ENCODE measurements around the gene NUP37. TPM values are rescaled to one million over a fixed set of nuclear protein-coding genes. Genes with fewer than 3 reads are reported as not detected.
"Not testable (repeated sequence)": the region's sequence is repeated elsewhere in the genome, so short reads cannot be mapped to it uniquely, and the experiment has no call there.

NUP37 gene
- total RNA-seq, 1 experiment from 2014 or later, result 72.4 TPM

- H3F3A ChIP-seq (ENCODE audit: insufficient read depth, low read depth), result no peaks in the 10 kb centered on the region
- H3K79me2 ChIP-seq (ENCODE audit: low read depth), result no peaks in the 10 kb centered on the region
- no peaks in the 10 kb centered on the region for H3K9me3 ChIP-seq (ENCODE audit: insufficient read depth, low read depth)
- no peaks in the 10 kb centered on the region for H4K20me1 ChIP-seq (ENCODE audit: insufficient read depth)
- H3K4me1 ChIP-seq (replicated peaks; ENCODE audit: insufficient read depth), result no peaks in the 10 kb centered on the region
- intact Hi-C loops (cut with micrococcal nuclease; ENCODE audit: unreplicated experiment), result loop anchor here (10.0 kb wide), 1 partner anchor 1229 kb away; no protein-coding TSS in a partner anchor
- no peaks in the 10 kb centered on the region for H3K27me3 ChIP-seq (ENCODE audit: insufficient read depth, low read depth)
- POLR2A ChIA-PET (ENCODE audit: unreplicated experiment), result no interaction called here
- no peak for DNase-seq
- no peak overlapping the region for H3K4me2 ChIP-seq
- no peak overlapping the region for H3K4me3 ChIP-seq
- no peak overlapping the region for H3K27ac ChIP-seq
- no peak for TF ChIP-seq EZH2 (IDR thresholded peaks at IDR 0.05; ENCODE audit: low read depth)
- TF ChIP-seq, protein P1, sequence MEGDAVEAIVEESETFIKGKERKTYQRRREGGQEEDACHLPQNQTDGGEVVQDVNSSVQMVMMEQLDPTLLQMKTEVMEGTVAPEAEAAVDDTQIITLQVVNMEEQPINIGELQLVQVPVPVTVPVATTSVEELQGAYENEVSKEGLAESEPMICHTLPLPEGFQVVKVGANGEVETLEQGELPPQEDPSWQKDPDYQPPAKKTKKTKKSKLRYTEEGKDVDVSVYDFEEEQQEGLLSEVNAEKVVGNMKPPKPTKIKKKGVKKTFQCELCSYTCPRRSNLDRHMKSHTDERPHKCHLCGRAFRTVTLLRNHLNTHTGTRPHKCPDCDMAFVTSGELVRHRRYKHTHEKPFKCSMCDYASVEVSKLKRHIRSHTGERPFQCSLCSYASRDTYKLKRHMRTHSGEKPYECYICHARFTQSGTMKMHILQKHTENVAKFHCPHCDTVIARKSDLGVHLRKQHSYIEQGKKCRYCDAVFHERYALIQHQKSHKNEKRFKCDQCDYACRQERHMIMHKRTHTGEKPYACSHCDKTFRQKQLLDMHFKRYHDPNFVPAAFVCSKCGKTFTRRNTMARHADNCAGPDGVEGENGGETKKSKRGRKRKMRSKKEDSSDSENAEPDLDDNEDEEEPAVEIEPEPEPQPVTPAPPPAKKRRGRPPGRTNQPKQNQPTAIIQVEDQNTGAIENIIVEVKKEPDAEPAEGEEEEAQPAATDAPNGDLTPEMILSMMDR (conservative IDR thresholded peaks at IDR 0.05), result no peak
- CTCF ChIA-PET, result no interaction called here
- H2AFZ ChIP-seq, result no peak overlapping the region
- H3K36me3 ChIP-seq (ENCODE audit: low read depth), result no peaks in the 10 kb centered on the region
- BruUV-seq (replicated peaks), result no TSS peak
- no peaks in the 10 kb centered on the region for H3K9me2 ChIP-seq (ENCODE audit: insufficient read depth)
Observed at GRCh38 chr12:102163383-102163782, 43.5 kb upstream of the NUP37 start.

GRCh38 chr12:102155206-102155605 lies 35.3 kb upstream of the NUP37 start:
- intact Hi-C loops (cut with micrococcal nuclease; ENCODE audit: unreplicated experiment); BruUV-seq (replicated peaks); H3K36me3 ChIP-seq (ENCODE audit: low read depth); H3K27ac ChIP-seq; H3K9me2 ChIP-seq (ENCODE audit: insufficient read depth); H3K9me3 ChIP-seq (ENCODE audit: insufficient read depth, low read depth); H3K4me1 ChIP-seq (replicated peaks; ENCODE audit: insufficient read depth); POLR2A ChIA-PET (ENCODE audit: unreplicated experiment); H3K4me3 ChIP-seq; H4K20me1 ChIP-seq (ENCODE audit: insufficient read depth); H2AFZ ChIP-seq; H3F3A ChIP-seq (ENCODE audit: insufficient read depth, low read depth); H3K27me3 ChIP-seq (ENCODE audit: insufficient read depth, low read depth); DNase-seq; H3K79me2 ChIP-seq (ENCODE audit: low read depth); CTCF ChIA-PET; H3K4me2 ChIP-seq: not testable (repeated sequence)

DNA sequence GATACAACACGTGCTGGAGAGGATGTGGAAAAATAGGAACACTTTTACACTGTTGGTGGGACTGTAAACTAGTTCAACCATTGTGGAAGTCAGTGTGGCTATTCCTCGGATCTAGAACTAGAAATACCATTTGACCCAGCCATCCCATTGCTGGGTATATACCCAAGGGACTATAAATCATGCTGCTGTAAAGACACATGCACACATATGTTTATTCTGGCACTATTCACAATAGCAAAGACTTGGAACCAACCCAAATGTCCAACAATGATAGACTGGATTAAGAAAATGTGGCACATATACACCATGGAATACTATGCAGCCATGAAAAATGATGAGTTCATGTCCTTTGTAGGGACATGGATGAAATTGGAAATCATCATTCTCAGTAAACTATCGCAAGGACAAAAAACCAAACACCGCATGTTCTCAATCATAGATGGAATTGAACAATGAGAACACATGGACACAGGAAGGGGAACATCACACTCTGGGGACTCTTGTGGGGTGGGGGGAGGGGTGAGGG lies 27.2 kb upstream of the NUP37 start:
- H3F3A ChIP-seq (ENCODE audit: insufficient read depth, low read depth); H3K9me2 ChIP-seq (ENCODE audit: insufficient read depth); H3K4me1 ChIP-seq (replicated peaks; ENCODE audit: insufficient read depth); POLR2A ChIA-PET (ENCODE audit: unreplicated experiment); H3K79me2 ChIP-seq (ENCODE audit: low read depth); H3K27me3 ChIP-seq (ENCODE audit: insufficient read depth, low read depth); H2AFZ ChIP-seq; H3K4me3 ChIP-seq; H3K27ac ChIP-seq; intact Hi-C loops (cut with micrococcal nuclease; ENCODE audit: unreplicated experiment); H3K4me2 ChIP-seq; DNase-seq; CTCF ChIA-PET; BruUV-seq (replicated peaks); H3K36me3 ChIP-seq (ENCODE audit: low read depth); H4K20me1 ChIP-seq (ENCODE audit: insufficient read depth); H3K9me3 ChIP-seq (ENCODE audit: insufficient read depth, low read depth): not testable (repeated sequence)

DNA sequence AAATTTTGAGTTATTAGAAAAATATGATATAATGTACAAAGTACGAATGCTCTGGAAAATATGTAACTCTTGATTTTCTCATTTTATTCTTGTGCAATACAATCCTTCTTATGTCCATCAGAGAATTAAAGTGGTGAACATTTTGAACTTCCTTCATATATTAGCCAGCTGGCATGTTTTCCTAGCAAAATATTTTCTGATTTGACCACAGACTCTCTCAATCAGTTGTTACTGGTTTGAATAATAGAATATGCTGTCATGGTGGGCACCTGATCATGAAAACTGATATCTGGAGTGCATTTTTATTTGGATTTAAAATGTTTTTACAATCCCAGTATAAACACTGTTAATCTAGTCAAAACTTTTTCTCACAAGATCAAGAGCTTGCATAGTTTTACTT lies 24.3 kb upstream of the NUP37 start:
- H3K9me2 ChIP-seq (ENCODE audit: insufficient read depth), result no peaks in the 10 kb centered on the region
- no peaks in the 10 kb centered on the region for H4K20me1 ChIP-seq (ENCODE audit: insufficient read depth)
- H3F3A ChIP-seq (ENCODE audit: insufficient read depth, low read depth), result no peaks in the 10 kb centered on the region
- H3K4me1 ChIP-seq (replicated peaks; ENCODE audit: insufficient read depth), result no peaks in the 10 kb centered on the region
- H3K27ac ChIP-seq, result no peak overlapping the region
- H3K79me2 ChIP-seq (ENCODE audit: low read depth), result no peaks in the 10 kb centered on the region
- ChIA-PET CTCF (no interaction called here), POLR2A (ENCODE audit: unreplicated experiment) (no interaction called here)
- TF ChIP-seq, protein P1 (conservative IDR thresholded peaks at IDR 0.05), result no peak
- no peak for TF ChIP-seq EZH2 (IDR thresholded peaks at IDR 0.05; ENCODE audit: low read depth)
- no peak overlapping the region for H2AFZ ChIP-seq
- no peaks in the 10 kb centered on the region for H3K27me3 ChIP-seq (ENCODE audit: insufficient read depth, low read depth)
- DNase-seq, result no peak
- no peaks in the 10 kb centered on the region for H3K36me3 ChIP-seq (ENCODE audit: low read depth)
- no peak overlapping the region for H3K4me2 ChIP-seq
- no peak overlapping the region for H3K4me3 ChIP-seq
- BruUV-seq (replicated peaks), result no TSS peak
- intact Hi-C loops (cut with micrococcal nuclease; ENCODE audit: unreplicated experiment), result no loop called here
- no peaks in the 10 kb centered on the region; the same call in 1 of the 2 replicates for H3K9me3 ChIP-seq (ENCODE audit: insufficient read depth, low read depth)

GRCh38 chr12:102142866-102143373 lies 23.0 kb upstream of the NUP37 start:
- H3K79me2 ChIP-seq (ENCODE audit: low read depth); BruUV-seq (replicated peaks); CTCF ChIA-PET; H3K4me3 ChIP-seq; H3F3A ChIP-seq (ENCODE audit: insufficient read depth, low read depth); H3K27ac ChIP-seq; intact Hi-C loops (cut with micrococcal nuclease; ENCODE audit: unreplicated experiment); H2AFZ ChIP-seq; DNase-seq; H3K9me2 ChIP-seq (ENCODE audit: insufficient read depth); H3K27me3 ChIP-seq (ENCODE audit: insufficient read depth, low read depth); H3K4me2 ChIP-seq; POLR2A ChIA-PET (ENCODE audit: unreplicated experiment); H3K9me3 ChIP-seq (ENCODE audit: insufficient read depth, low read depth); H3K4me1 ChIP-seq (replicated peaks; ENCODE audit: insufficient read depth); H3K36me3 ChIP-seq (ENCODE audit: low read depth); H4K20me1 ChIP-seq (ENCODE audit: insufficient read depth): not testable (repeated sequence)

GRCh38 chr12:102137619-102138018 lies 17.7 kb upstream of the NUP37 start:
- CTCF ChIA-PET; H2AFZ ChIP-seq; H3K36me3 ChIP-seq (ENCODE audit: low read depth); BruUV-seq (replicated peaks); POLR2A ChIA-PET (ENCODE audit: unreplicated experiment); H3K27ac ChIP-seq; H3K79me2 ChIP-seq (ENCODE audit: low read depth); H3F3A ChIP-seq (ENCODE audit: insufficient read depth, low read depth); H3K9me3 ChIP-seq (ENCODE audit: insufficient read depth, low read depth); H3K4me1 ChIP-seq (replicated peaks; ENCODE audit: insufficient read depth); H3K4me3 ChIP-seq; H4K20me1 ChIP-seq (ENCODE audit: insufficient read depth); H3K9me2 ChIP-seq (ENCODE audit: insufficient read depth); intact Hi-C loops (cut with micrococcal nuclease; ENCODE audit: unreplicated experiment); H3K27me3 ChIP-seq (ENCODE audit: insufficient read depth, low read depth); DNase-seq; H3K4me2 ChIP-seq: not testable (repeated sequence)

Measured in PC-9 (cell line).